GM12878 (cell line): ENCODE data around the gene FAM234B. TPM values are rescaled to one million over a fixed set of nuclear protein-coding genes. Genes with fewer than 3 reads are reported as not detected.

ENCODE experiments used
- ATAC-seq: fragments of 200-7000 bp; cut with Tn5 transposase; 3 replicates; pipeline ENCODE4 v1.9.1; 2020; ENCODE audit warnings: mild to moderate bottlenecking, moderate library complexity
- BruUV-seq: library from RNA; stranded (reverse); fragments of 400-500 nt; replicated peaks from 2 replicates; lab custom pipeline; 2021; lab: Mats Ljungman, UMichigan
- CTCF ChIA-PET: fragments of 300-600 bp; sonication (Branson Sonifier 250); formaldehyde crosslinking; extraction: SDS; loops from one replicate; lab custom pipeline; 2021; ENCODE audit warnings: inconsistent platforms; lab: Yijun Ruan, JAX
- POLR2A ChIA-PET: fragments of 350-600 bp; formaldehyde crosslinking; extraction: SDS; loops from one replicate; lab custom pipeline; 2021; ENCODE audit warnings: inconsistent platforms; lab: Charles Lee
- RAD21 ChIA-PET: fragments of 300-600 bp; sonication (Branson Sonifier 250); formaldehyde crosslinking; loops from one replicate; lab custom pipeline; 2023; ENCODE audit warnings: antibody characterized with exemption; ENCODE audit not compliant: unreplicated experiment; lab: Charles Lee
- SMC1A ChIA-PET: fragments of 300-600 bp; sonication (Branson Sonifier 250); formaldehyde crosslinking; loops from one replicate; lab custom pipeline; 2023; ENCODE audit not compliant: unreplicated experiment, uncharacterized antibody; lab: Charles Lee
- DNase-seq: peaks from one replicate; pipeline ENCODE4 v3.0.0-alpha.2; 2011; ENCODE audit warnings: low read depth, low spot score
- FAIRE-seq: peaks from 3 replicates; lab custom pipeline; 2011; peaks lifted over from hg19 to GRCh38; lab: Jason Lieb, UNC
- H2AFZ ChIP-seq: 2 replicates; pipeline ENCODE4 v1.6.0; 2011; ENCODE audit warnings: low read depth, low read length, control low read depth; ENCODE audit not compliant: control insufficient read depth
- H3K27ac ChIP-seq: 2 replicates; pipeline ENCODE4 v1.5.1; 2011; ENCODE audit warnings: control low read depth; ENCODE audit not compliant: control insufficient read depth, insufficient read depth
- H3K27me3 ChIP-seq, 2 experiments: replicated peaks in 1 of 2; 2 replicates each; pipeline versions ENCODE4 v1.6.0 to v1.6.1; 2011; ENCODE audit warnings: low read length in 1 of 2; ENCODE audit not compliant: control insufficient read depth in 2 of 2, insufficient read depth in 2 of 2
- H3K36me3 ChIP-seq, 2 experiments: 2 replicates each; pipeline ENCODE4 v1.5.1; 2011; ENCODE audit warnings: low read length in 1 of 2; ENCODE audit not compliant: control insufficient read depth in 2 of 2, insufficient read depth in 2 of 2
- H3K4me1 ChIP-seq: 2 replicates; pipeline ENCODE4 v1.6.1; 2011; ENCODE audit warnings: mild to moderate bottlenecking, low read length, moderate library complexity, mixed read lengths; ENCODE audit not compliant: control insufficient read depth, insufficient read depth
- H3K4me2 ChIP-seq: 2 replicates; pipeline ENCODE4 v1.6.0; 2011; ENCODE audit warnings: control low read depth; ENCODE audit not compliant: control insufficient read depth, insufficient read depth
- H3K4me3 ChIP-seq: fragments of 200-600 bp; sonication (generic); 2 replicates; pipeline ENCODE4 v1.5.1; 2016
- H3K79me2 ChIP-seq: 2 replicates; pipeline ENCODE4 v1.6.0; 2011; ENCODE audit warnings: low read length; ENCODE audit not compliant: control insufficient read depth, insufficient read depth
- H3K9ac ChIP-seq: 2 replicates; pipeline ENCODE4 v1.8.0; 2011; ENCODE audit warnings: low read length, control low read depth, mixed read lengths; ENCODE audit not compliant: control insufficient read depth, insufficient read depth
- H3K9me3 ChIP-seq: replicated peaks from 3 replicates; pipeline ENCODE4 v1.5.1; 2011; ENCODE audit warnings: mild to moderate bottlenecking, low read length; ENCODE audit not compliant: control insufficient read depth, insufficient read depth
- H4K20me1 ChIP-seq: 2 replicates; pipeline ENCODE4 v1.6.0; 2011; ENCODE audit not compliant: control insufficient read depth, insufficient read depth
- BCL11A ChIP-seq: IDR thresholded peaks from 2 replicates; pipeline ENCODE4 v1.6.1; 2011; ENCODE audit warnings: low read depth, low read length
- CBFB ChIP-seq: IDR thresholded peaks from 2 replicates; pipeline ENCODE4 v1.6.1; 2016; ENCODE audit warnings: antibody characterized with exemption, low read depth
- CBX3 ChIP-seq: fragments of 200-600 bp; sonication (generic); IDR thresholded peaks from 2 replicates; pipeline ENCODE4 v1.6.1; 2016; ENCODE audit warnings: low read depth, borderline replicate concordance
- MXI1 ChIP-seq: fragments of 150-350 bp; IDR thresholded peaks from 2 replicates; pipeline ENCODE4 v1.6.1; 2011; ENCODE audit warnings: low read depth, mild to moderate bottlenecking, inconsistent platforms, low read length, improper control_type of control experiment
- NR2C1 ChIP-seq: fragments of 450-650 bp; IDR thresholded peaks from 2 replicates; pipeline ENCODE4 v1.6.1; 2017; ENCODE audit warnings: antibody characterized with exemption, mild to moderate bottlenecking, moderate library complexity
- PAX5 ChIP-seq: IDR thresholded peaks from 2 replicates; pipeline ENCODE4 v1.6.1; 2011; ENCODE audit warnings: low read depth, low read length, borderline replicate concordance
- POLR2A ChIP-seq: IDR thresholded peaks from 2 replicates; pipeline ENCODE4 v1.6.1; 2011; ENCODE audit warnings: low read depth, mild to moderate bottlenecking, low read length
- SPI1 ChIP-seq: IDR thresholded peaks from 2 replicates; pipeline ENCODE4 v1.6.1; 2011; ENCODE audit warnings: low read depth, mild to moderate bottlenecking, low read length, moderate library complexity, borderline replicate concordance; ENCODE audit not compliant: insufficient read depth
- STAT3 ChIP-seq: IDR thresholded peaks from 2 replicates; pipeline ENCODE4 v1.6.1; 2011; ENCODE audit warnings: low read depth, low read length, improper control_type of control experiment
- ZZZ3 ChIP-seq: IDR thresholded peaks from 2 replicates; pipeline ENCODE4 v1.6.1; 2011; ENCODE audit warnings: low read depth; ENCODE audit not compliant: control insufficient read depth, insufficient read length
- WGBS: methylation state at CpG from one replicate; pipeline ENCODE4 v1.1.6; 2016; ENCODE audit warnings: low lambda C conversion rate; ENCODE audit not compliant: insufficient replicate concordance, insufficient coverage; ENCODE audit errors: missing lambda C conversion rate; 5-methylcytosine and 5-hydroxymethylcytosine counted together
- in situ Hi-C: fragments of 300-500 bp; cut with MboI; formaldehyde crosslinking; loops from 9 replicates; pipeline ENCODE4 v1.14.3; 2018; ENCODE audit warnings: mixed read lengths
- intact Hi-C: fragments of 100-400 bp; cut with micrococcal nuclease; formaldehyde crosslinking; loops from one replicate; pipeline ENCODE4 v1.14.2; 2022; ENCODE audit not compliant: unreplicated experiment
- polyA plus RNA-seq, 11 experiments: library from polyadenylated mRNA; depleted of rRNA in 4 of 11; unstranded in 6 of 11; stranded (reverse) in 5 of 11; fragments of >200 nt; fragmentation: Nextera tagmentation in 4 of 11; fragmentation: Illumina TruSeq in 1 of 11; extraction: Ambion mirVana in 4 of 11; extraction: Trizol in 1 of 11; gene quantifications; 1 replicate in 1 of 11; 2 replicates in 10 of 11; pipeline versions ENCODE4 v1.2.1 to v1.2.3, GENCODE V29; 2011 to 2016; ENCODE audit warnings: inconsistent platforms in 2 of 11, missing spikeins in 2 of 11, low read depth in 1 of 11
- total RNA-seq, 4 experiments: library from RNA; depleted of rRNA in 3 of 4; stranded (reverse); fragments of >200 nt in 3 of 4; fragmentation: Illumina TruSeq in 1 of 4; extraction: Trizol in 1 of 4; gene quantifications; 2 replicates each; pipeline versions ENCODE4 v1.2.1 to v1.2.3, GENCODE V29; 2013 to 2021
- TF ChIP-seq, protein P1 (sequence below): IDR thresholded peaks from 2 replicates; pipeline ENCODE4 v1.6.1; 2012; ENCODE audit warnings: low read depth, low read length, improper control_type of control experiment
- TF ChIP-seq, protein P2 (sequence below): IDR thresholded peaks from 2 replicates; pipeline ENCODE4 v1.6.1; 2012; ENCODE audit warnings: low read depth, low read length, improper control_type of control experiment
- TF ChIP-seq, protein P3 (sequence below): fragments of 450-650 bp; IDR thresholded peaks from 2 replicates; pipeline ENCODE4 v1.6.1; 2018; ENCODE audit warnings: mild to moderate bottlenecking, low read depth, moderate library complexity; ENCODE audit not compliant: partially characterized antibody

Gene FAM234B
- total and polyA plus RNA-seq, 10 of the 15 experiments (the other 5 are each of a cell fraction or from before 2014, with no cell fraction given): 0.09 to 2.8 (median 0.18) TPM

DNA sequence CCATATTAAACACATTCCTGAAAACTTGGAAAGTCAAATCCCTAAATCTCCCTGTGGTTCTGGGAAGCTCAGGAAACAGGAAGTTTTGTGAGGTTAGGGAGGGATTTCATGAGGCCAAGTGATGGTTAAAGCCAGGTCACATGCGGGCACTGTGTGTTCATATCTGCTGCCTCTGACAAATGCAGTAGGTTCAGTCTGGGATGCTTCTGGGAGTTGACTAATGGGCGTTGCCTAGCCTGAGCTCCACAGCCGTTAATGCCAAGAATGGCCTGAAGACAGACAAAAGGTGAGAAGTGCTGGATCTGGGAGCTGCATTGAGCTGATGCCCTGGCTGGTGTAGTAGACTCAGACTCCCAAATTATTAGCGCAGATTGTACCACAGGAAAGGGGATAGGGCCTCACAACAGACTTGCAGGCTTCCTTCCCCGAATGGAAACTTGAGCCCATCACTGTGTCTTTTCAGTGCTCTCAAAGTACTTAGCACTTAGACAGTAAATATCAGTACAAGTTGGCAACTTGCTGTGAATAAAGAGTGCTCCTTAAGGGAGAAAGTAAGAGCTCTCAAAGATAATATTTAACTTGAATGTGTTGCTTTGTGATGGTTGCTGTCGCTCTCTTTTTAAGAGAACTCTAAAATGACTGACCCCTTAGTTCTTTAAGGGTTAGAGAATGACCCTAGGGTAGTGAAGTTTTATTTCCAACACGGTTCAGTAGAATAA, 41.9 kb downstream of the FAM234B start:
- Histone ChIP-seq H3K79me2 (no peaks in the 10 kb centered on the region), H2AFZ (no peak overlapping the region), H3K4me2 (no peak overlapping the region), H3K36me3 (no peaks in the 10 kb centered on the region), H3K4me1 (peaks cover 13% of the 10 kb centered on the region), H3K27ac (no peak overlapping the region), H3K27me3 (no peaks in the 10 kb centered on the region; a peak in 1 of 4 replicates), H3K9me3 (no peaks in the 10 kb centered on the region; the same call in 2 of the 3 replicates), H3K9ac (no peak overlapping the region), H4K20me1 (no peaks in the 10 kb centered on the region), H3K4me3 (no peak overlapping the region)
- DNase-seq (no peak), FAIRE-seq (no peak), ATAC-seq (no peak)
- RAD21 ChIA-PET: no interaction called here
- TF ChIP-seq STAT3 (no peak), BCL11A (no peak), MXI1 (no peak), CBX3 (no peak), SPI1 (no peak)
- TF ChIP-seq, protein P1, sequence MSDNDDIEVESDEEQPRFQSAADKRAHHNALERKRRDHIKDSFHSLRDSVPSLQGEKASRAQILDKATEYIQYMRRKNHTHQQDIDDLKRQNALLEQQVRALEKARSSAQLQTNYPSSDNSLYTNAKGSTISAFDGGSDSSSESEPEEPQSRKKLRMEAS: no peak
- CTCF ChIA-PET: no interaction called here
- in situ Hi-C loops (no loop called here), intact Hi-C loops (no loop called here)
- no TSS peak for BruUV-seq
- SMC1A ChIA-PET: no interaction called here
- POLR2A ChIA-PET: no interaction called here
- WGBS: 39% methylated on average over 7 of the region's 7 CpGs

GRCh38 chr12:13087766-13088165, 43.6 kb downstream of the FAM234B start:
- H4K20me1 ChIP-seq: no peaks in the 10 kb centered on the region
- POLR2A ChIA-PET: no interaction called here
- peaks cover 13% of the 10 kb centered on the region for H3K4me1 ChIP-seq
- H3K79me2 ChIP-seq: no peaks in the 10 kb centered on the region
- H2AFZ ChIP-seq: no peak overlapping the region
- H3K36me3 ChIP-seq: no peaks in the 10 kb centered on the region
- H3K27me3 ChIP-seq: no peaks in the 10 kb centered on the region; a peak in 1 of 4 replicates
- intact Hi-C loops (no loop called here), in situ Hi-C loops (no loop called here)
- no peak overlapping the region for H3K4me2 ChIP-seq
- no peak overlapping the region for H3K27ac ChIP-seq
- H3K4me3 ChIP-seq: no peak overlapping the region
- no TSS peak for BruUV-seq
- ATAC-seq (no peak), FAIRE-seq (no peak), DNase-seq (no peak)
- SMC1A ChIA-PET: interaction anchor here (1.2 kb wide), 1 partner anchor 22 kb away, joined by 3 read pairs; no protein-coding TSS in a partner anchor
- H3K9me3 ChIP-seq: no peaks in the 10 kb centered on the region; the same call in 2 of the 3 replicates
- H3K9ac ChIP-seq: no peak overlapping the region
- TF ChIP-seq, protein P2, sequence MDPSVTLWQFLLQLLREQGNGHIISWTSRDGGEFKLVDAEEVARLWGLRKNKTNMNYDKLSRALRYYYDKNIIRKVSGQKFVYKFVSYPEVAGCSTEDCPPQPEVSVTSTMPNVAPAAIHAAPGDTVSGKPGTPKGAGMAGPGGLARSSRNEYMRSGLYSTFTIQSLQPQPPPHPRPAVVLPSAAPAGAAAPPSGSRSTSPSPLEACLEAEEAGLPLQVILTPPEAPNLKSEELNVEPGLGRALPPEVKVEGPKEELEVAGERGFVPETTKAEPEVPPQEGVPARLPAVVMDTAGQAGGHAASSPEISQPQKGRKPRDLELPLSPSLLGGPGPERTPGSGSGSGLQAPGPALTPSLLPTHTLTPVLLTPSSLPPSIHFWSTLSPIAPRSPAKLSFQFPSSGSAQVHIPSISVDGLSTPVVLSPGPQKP: no peak
- TF ChIP-seq CBFB: no peak
- TF ChIP-seq, protein P3, sequence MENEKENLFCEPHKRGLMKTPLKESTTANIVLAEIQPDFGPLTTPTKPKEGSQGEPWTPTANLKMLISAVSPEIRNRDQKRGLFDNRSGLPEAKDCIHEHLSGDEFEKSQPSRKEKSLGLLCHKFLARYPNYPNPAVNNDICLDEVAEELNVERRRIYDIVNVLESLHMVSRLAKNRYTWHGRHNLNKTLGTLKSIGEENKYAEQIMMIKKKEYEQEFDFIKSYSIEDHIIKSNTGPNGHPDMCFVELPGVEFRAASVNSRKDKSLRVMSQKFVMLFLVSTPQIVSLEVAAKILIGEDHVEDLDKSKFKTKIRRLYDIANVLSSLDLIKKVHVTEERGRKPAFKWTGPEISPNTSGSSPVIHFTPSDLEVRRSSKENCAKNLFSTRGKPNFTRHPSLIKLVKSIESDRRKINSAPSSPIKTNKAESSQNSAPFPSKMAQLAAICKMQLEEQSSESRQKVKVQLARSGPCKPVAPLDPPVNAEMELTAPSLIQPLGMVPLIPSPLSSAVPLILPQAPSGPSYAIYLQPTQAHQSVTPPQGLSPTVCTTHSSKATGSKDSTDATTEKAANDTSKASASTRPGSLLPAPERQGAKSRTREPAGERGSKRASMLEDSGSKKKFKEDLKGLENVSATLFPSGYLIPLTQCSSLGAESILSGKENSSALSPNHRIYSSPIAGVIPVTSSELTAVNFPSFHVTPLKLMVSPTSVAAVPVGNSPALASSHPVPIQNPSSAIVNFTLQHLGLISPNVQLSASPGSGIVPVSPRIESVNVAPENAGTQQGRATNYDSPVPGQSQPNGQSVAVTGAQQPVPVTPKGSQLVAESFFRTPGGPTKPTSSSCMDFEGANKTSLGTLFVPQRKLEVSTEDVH: no peak
- TF ChIP-seq NR2C1: no peak
- TF ChIP-seq ZZZ3: no peak
- no peak for TF ChIP-seq POLR2A
- no peak for TF ChIP-seq PAX5
- RAD21 ChIA-PET: no interaction called here
- 71% methylated on average over 5 of the region's 5 CpGs for WGBS
- CTCF ChIA-PET: interaction anchor here (0.6 kb wide), 1 partner anchor 15 kb away, joined by 3 read pairs; no protein-coding TSS in a partner anchor
